HG03575 (cell line): Measurements from ENCODE around the gene ALPK3.

Source experiments
- ATAC-seq: cut with Tn5 transposase; IDR thresholded peaks from one replicate; pipeline ENCODE4 v1.9.1; 2021; ENCODE audit not compliant: unreplicated experiment, insufficient number of reproducible peaks, low FRiP score; ENCODE audit errors: extremely low read depth

Gene ALPK3

DNA sequence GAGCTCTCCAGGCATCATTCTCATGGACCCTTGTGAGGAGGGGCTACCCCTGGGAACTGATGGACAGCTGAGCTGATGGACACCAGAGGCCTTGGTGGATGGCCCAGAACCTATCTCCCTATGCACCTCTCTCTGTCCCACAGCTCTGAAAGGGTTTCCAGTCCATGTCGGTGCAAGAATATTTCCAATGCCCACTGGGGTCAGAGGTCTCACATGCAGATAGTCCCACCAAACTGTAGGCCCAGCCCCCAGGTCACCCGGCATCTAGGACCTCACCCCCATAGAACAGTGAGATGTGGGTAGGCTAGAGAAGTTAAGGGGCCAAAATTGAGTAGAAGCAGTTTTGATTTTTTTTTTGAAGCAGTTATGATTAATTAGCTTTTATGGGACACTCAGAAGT lies 2.6 kb downstream of the ALPK3 start:
- ATAC-seq: no peak

DNA sequence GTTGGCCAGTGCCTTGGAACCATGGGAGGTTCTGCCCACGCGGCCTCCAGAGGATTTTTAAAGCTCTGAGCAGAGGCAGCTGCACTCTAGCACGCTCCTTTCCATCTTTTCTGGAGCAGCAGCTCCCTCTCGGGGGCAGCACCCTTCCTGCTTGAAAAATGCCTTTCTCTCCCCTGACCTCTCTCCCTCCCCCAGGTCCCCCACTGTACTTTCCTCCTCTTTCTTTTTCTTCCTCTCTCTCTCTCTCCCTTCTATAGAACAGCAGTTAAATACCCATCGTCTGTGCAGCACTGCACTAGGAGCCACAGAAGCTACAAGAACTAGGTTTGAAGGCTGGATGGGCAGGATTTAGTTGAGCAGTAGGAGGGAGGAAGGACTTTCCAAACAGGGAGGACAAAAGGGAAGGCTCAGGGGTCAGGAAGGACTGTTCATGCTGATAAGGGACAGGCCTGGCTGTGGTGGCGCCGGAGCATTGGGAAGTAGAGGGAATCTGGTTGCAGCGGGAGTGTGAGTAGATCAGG lies 4.4 kb downstream of the ALPK3 start:
- ATAC-seq: no peak

DNA sequence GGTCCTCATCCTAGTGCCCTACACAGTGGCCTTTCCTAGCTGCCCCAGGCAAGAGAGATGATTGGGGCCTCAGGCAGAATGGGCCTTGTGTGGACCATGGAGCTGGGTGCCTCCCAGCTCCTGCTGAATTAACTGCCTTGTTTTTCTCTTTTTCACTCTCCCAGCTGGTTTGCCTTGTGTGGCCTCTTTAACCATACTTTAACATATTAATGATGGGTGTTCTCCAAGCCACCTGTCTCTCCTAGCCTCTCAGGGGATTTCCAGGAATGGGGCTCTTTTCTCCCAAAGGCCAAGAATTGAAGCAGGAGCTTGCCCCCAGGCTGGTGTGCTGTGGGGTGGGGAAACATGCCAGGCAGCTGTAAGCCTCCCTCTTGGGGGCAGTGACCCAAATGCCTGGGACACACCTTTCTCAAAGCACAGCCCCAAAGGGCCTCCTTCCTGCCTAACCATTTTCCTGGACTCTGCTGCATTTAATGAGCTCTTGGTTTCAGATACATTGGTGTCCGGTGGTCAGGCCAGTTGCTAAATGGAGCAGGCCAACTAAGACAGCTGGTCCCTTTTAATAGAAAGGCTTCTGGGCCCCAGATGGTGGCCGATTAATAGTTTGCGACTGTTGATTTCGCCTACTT lies 5.6 kb downstream of the ALPK3 start:
- ATAC-seq: no peak

DNA sequence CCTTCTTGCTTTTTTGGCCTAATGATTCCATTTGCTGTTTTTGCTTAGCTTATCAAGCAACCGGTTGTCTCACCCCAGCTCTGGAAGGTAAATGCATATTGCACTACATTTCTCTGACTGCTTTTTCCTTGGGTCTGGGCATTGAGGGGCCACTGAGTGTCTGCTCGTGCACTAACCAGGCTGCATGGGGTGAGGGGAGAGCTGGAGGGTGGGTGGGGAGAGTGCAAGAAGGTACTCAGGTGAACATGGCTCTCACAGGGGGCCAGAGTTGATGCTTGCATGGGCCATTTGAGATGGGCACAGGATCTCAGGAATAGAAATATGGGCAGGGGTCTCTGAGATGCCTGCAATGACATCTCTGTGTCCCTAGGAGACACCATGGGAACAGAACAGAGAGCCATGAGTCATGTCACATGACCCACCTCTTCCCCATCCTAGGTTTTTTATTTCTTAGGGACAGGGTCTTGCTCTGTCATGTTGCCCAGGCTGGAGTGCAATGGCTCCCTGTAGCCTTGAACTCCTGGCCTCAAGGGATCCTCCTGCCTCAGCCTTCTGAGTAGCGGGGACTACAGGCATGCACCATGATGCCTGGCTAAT lies 6.2 kb downstream of the ALPK3 start:
- no peak for ATAC-seq

DNA sequence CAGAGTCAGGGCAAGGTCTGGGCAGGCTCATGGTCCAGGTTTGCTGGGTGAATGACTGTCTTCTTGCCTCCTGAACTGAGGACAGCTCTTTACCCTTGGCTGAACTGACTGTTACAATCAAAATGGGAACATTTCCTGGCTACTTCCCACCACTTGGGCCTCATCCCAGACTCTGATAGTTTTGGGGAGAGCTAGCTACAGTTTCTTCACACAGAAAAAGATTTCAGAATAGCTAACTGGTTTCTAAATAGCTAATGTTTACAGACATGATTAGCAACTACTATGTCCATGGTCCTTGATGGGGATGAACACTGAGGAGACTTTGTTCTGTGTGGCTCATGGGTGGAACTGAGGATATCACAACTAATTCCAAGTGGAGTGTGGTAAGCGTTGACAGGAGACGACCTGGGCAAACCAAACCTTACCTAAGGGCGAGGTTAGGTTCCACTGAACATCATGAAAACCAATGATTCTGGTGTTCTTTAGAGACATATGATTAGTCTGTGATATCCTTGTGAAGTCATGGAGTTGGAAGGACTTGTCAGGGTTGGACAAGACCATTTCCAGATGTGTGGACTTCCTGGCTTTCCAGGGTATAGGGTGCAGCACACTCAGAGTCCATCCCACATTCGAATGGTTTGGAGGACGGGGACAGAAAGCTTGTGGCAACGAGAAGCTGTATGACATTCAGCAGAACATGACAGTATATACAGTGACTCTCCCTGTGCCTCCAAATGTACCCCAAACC lies 7.3 kb downstream of the ALPK3 start:
- no peak for ATAC-seq

DNA sequence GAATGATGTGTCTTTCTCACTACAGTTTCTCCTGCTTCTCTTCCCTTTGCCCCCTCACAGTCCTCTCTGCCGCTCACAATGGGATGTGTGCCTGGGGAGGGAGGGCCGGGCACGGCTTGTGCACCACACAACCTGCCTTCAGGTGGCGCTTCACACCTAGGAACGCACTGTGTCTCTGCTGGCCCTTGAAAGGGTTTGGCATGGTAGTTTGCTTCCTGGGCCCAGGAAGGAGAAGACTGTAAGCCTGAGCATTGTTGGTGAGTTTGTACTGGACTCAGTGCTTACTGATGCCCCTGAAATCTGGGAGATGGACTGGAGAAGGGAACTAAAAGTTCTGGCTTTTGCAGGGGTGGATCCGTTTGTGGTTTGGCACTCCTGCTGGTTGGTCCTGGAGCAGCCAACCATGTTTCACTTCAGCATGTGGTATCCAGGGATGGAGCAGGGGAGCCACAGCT lies 9.2 kb downstream of the ALPK3 start:
- no peak for ATAC-seq

DNA sequence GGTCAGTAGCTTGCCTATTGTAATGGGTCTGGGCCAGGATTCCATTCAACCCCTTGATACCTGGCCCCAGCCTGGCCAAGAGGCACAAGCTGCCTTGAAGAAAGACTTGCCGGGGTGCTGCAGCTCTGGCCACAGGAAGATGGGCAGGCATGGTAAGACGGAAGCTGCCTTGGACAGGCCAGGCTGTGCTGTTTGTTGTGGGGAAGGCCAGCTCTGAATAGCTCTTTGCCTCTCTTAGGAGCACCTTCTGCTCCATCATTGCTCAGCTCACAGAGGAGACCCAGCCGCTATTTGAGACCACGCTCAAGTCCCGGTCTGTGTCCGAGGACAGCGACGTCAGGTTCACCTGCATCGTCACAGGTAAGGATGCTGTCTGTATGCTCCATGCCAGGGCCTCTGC lies 10.1 kb downstream of the ALPK3 start:
- ATAC-seq: no peak

DNA sequence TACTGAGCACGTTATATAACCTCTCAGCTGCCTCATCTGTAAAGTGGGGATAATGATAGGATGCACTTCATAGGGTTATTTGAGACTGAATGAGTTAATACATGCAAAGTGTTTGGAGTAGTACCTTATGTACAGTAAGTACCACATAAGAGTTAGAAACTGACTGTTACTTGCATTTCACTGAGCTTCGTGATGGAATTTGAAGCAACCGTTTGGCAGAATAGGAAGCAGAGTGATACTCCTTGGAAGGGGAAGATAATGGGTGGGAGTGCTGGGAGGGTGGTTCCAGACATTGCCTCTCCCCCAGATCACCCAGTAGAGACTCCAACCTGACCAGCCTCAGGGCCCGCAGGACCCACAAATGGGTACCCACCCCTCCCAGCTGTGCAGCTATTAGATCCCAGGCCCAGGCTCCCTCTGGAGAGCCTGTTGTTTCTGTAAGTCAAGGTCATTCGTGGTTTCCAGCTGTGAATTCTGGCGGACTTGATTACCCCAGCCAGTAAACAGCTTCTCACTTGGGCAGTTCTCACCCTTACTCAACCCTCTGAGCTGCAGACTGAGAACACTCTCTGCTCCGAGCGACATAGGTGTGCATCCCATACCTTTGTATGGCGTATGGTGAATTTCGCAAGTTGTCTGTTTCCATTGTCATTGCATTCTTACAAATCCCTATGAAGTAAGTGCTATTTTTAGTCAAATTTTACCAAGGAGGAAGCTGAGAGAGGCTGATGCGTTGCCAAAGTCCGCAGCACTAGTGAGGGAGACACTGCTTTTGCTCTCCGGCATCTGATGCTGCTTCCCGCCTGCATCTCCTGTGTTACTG lies 11.1 kb downstream of the ALPK3 start:
- no peak for ATAC-seq

DNA sequence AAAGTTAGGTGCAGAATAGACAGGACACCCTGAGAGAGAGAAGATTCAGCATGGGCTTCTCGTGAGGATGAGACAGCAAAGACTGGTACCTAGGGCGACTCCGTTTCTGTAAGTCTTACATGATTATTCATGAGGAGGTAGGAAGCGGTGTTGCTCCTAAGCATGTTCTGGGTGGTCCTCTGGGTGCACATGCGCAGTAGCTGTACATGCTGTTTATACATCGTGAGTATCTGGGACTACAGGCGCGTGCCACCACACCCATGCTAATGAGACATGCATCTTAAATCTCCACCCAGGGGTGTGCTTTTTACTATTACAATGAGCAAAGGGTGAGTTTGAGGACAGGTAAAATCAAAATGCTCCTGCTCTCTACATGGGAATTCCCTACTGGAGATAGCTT lies 12.3 kb downstream of the ALPK3 start:
- no peak for ATAC-seq

DNA sequence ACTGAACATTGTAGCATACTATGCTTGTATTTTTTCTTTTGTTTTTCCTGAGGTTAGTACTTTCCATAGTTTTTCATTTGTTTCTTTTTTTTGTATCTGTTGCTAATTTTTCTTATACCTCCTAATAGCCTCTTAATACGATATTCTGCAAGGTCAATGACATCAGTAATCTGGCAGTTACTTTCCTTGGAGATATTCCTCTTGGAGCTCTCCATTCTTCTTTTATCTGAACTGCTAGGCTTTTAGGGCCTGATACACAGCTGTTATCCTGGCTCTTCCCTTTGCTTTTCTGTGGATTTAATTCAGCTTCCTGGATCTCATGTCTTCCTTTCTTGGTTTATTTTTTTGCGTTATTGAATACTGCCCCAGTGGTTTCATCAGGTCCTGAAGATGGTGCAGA lies 12.9 kb downstream of the ALPK3 start:
- ATAC-seq: no peak

DNA sequence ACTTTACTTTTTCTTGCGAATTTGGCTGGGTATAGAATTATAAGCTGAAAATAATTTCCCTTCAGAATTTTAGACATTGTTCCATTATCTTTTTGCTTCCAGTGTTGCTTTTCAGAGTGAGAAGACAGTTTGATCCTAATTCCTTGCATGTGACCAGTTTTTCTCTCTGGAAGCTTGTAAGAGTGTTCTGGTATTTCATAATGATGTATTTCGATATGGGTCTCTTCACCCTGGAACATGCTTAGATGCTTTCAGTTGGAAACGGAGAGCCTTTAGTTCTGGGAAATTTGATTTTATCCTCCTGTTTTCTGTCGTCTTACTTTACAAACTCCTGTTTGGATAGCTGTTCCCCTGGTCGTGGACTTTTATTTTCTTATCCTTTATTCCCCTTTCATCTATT lies 13.9 kb downstream of the ALPK3 start:
- no peak for ATAC-seq

DNA sequence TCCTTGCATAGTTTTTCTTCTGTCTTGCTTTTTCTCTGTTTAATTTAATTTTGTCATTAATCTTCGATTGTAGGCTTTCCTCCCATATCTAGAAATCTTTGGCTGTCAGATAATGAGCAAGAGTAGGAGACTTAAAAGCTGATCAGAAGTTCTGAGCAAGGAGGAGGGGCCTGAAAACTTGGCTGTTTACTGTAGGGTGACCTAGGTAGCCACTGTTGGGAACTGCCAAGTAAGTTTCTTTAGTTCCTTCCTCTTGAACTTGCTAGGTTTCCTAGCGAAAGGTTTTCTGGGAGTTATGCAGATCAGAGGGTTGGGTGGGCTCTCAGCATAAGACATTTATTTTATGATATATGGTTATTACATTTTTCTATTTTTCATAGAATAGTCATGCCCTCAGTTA lies 14.5 kb downstream of the ALPK3 start:
- ATAC-seq: no peak

DNA sequence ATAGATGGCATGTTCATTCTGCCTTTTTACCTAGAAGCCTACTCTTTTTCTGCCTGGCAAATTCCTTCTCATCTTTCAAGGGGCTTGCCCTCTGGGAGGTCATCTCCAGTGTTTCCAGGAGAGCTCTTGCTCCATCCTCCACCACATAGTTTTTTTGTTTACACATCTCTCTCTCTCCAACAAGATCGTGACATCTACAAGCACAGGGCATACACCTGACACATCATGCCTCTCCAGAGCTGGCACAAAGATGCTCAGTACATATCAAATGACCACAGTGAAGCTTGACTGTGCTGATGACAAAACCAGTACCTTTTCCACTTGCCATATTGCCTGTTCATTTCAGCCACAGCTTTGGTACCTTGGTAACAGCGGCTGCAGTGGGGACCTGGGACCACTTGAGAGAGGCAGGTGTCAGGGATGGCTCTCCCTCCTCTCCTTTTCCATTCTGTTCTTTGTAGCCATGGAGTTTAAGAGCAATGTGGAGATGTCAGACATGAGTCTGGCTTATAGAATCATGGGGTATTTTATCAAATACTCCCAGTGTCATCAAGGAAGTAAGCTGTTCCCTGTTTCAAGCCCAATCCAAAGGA lies 15.4 kb downstream of the ALPK3 start:
- ATAC-seq: no peak

DNA sequence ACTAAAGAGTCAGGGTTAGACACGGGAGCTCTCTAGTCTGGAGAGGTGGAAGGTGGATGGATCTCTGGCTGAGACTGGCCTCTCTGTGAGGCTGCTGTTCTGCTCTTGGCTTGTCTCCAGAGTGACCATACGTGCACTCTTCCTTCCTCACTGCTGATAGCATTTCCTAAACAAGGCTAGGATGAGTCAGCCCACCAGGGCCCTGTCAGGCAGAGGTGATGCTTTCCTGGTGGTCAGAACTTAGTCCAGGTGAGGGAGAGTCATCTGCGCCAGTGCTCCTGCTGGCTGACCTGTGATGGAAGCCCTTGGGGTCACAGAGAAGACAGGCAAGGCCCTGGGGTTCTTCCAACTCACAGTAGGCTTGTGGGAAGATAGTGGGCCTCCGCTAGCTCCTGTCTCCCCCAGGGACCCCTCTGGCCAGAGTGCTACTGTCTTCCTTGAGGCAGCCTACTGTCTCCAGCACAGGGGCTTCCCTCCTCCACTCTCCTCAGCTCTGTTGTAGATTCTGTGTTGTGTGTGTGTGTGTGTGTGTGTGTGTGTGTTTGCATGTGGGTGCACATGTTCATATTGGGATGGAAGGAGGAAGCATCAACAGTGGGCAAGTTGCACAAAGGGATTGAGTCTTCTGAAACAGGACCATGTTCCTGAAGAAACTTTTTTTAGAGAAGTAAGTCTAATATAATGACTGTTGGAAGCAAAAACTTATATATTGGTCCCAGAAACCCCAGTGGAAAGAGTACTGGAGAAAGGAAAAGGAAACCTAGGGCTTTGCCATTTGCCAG lies 16.5 kb downstream of the ALPK3 start:
- ATAC-seq: no peak

DNA sequence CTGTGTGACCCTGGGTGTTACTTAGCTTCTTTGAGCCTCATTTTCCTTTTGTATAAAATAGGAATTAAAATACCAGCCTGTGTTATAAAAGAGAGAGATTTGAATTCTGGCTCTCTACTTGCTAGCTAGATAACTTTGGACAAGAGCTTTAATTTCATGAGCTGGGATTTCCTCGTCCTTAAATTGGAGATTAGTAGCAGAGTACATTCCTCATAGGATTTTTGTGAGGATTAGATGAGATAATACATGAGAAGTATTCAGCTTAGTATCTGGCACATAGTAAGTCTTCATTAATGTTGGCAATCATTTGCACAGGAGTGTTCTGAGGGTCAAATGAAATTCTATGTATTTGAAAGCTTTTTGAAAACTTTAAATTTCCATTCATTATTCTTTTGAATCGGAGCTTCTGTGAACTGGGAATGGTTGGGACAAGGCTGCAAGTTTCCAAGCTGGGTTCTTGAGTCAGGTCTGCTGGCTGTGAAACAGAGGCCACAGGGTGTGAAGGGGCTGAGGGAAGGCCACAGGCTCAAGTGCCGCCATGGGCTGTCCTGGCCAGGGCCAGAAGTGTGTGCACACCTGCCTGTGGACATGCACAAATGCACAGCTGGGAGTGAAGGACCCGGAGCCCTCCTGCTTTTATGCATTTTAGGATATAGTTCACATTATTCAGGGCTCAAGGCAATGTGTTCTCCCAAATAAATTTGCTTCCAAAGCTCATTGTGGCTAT lies 17.2 kb downstream of the ALPK3 start:
- ATAC-seq: no peak

DNA sequence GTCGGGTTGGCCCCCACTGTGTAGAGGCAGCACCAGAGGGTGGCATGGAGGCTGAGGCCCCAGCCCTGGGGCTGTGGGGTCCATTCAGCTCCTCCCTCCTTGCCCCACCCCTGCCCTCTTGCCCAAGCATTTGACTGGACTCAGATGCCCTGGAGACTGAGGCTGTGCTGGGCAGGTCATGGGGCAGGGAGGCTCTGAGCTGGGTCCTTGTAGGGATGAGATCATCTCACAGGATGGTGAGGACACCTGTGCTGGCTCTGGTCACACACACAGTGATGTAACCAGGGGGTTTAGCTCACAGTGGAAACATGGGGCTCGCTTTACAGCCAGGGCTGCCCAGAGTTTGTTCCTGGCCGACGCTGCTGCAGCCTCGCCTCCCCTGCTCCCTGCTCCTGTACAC lies 17.8 kb downstream of the ALPK3 start:
- no peak for ATAC-seq

DNA sequence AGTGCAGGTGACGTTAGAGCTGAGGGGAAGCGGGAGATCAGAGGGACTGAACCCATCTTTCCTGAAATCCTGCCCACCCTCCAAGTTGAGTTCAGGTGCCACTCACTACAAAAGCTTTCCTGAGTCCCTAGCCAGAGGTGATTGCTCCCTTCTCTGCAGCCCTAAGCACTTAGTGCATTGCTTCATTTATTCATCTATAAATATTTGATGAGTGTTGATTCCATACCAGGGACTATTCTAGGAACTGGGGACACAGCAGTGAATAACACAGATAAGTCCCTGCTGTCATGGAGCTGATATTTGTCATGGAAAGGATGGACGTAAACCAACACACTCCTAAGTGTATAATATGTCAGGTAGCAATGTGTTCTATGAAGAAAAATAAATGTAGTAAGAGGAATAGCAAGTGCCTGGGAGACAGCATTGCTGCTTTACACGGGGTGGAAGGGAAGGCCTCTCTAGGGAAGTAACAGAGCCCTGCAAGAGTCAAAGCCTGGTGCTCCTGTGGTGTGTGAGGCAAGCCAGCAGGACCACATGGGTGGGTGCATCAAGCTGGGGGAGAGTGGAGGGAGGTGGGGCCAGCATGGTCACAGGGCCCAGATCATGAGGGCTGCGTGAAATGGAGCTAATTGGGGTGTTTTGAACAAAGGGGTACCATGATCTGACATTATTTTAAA lies 18.6 kb downstream of the ALPK3 start:
- ATAC-seq: no peak
